Stimulated activated naive CD8-positive, alpha-beta T cell treated with anti-CD3 and anti-CD28 coated beads, Interleukin-15, Interleukin-2, amounts not matched to agents 100 ng/mL and 50 ng/mL, for 24 hours (primary cell): ENCODE measurements around the gene TSHZ3.

Experiments used
- H3K27ac Mint-ChIP-seq: one replicate; pipeline ENCODE4 v1.8.0; 2021; ENCODE audit warnings: mild to moderate bottlenecking, mixed read lengths
- H3K27me3 Mint-ChIP-seq: one replicate; pipeline ENCODE4 v1.8.0; 2021; ENCODE audit warnings: mixed read lengths
- H3K36me3 Mint-ChIP-seq: one replicate; pipeline ENCODE4 v1.8.0; 2021; ENCODE audit warnings: low read depth, mixed read lengths
- H3K4me1 Mint-ChIP-seq: one replicate; pipeline ENCODE4 v1.8.0; 2021; ENCODE audit warnings: low read depth, mixed read lengths
- H3K4me3 Mint-ChIP-seq: one replicate; pipeline ENCODE4 v1.8.0; 2021; ENCODE audit warnings: mild to moderate bottlenecking, mixed read lengths
- H3K9me3 Mint-ChIP-seq: one replicate; pipeline ENCODE4 v1.8.0; 2021; ENCODE audit warnings: mixed read lengths

The TSHZ3 gene

DNA sequence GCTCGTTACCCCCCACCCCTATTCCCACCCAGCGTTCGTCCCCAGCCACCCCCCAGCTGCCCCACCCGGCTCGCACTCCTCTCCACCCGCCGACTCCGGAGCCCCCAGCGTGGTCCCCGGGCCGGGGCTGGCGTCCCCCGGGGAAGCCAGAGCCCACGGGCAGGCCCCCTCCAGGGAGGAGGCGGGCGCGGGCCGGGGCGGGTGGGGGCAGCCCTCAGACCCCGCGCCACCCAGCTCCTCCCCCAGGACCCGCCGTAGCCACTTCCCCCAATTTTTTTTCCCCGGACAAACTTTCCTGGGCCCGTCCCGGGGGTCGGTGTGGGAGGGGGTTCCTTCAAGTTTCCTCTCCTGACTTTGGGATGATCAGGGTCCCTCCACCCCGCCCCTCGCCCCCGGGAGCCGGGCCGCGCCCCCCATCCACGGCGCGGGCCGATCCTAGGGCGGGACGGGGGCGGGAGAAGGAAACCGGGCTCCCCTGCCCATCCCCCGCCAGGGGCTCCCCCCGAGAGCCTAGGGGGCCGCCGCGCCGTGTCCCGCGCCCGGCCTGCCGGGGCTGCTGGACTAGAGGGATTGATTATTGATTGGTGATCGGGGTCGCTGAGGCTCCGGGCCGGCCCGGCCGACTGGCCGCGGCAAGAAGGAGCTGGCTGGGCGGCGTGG is 927 bp upstream of the TSHZ3 start:
- H3K9me3 Mint-ChIP-seq = no peaks in the 10 kb centered on the region
- H3K4me1 Mint-ChIP-seq = peaks cover 24% of the 10 kb centered on the region

DNA sequence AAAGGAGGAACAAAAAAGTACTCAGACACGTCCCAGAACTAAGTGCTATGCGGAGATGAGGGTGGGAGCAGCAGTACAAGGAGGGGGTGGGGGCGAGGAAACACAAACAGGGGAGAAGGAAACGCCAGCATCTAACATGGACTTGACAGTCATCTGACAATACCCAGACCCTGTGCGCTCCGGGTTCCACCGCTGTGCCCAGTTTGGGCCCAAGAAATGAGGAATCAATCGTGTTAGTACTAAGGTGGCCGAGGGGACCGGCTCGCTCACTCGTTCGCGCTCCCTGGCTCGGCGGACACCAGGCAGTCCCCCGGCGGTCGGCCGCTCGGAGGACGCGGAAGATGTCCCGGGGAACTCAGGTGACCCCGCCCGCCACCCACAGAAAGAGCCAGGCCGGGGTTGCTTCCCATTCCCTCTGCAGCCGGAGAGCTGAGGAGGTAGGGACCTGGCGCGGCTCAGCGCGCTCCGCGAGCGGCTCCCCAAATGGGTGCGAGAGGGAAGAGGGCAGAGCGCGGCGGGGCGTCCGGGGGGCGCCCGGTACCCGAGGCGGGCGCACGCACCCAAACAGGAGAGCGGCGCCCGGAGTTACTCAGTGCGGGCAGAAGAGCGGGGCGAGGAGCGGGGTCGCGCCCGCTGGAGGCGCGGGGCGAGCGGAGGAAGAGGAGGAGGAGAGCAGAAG is 616 bp downstream of the TSHZ3 start:
- Mint-ChIP-seq H3K27ac (no peak overlapping the region), H3K9me3 (no peaks in the 10 kb centered on the region), H3K27me3 (peaks cover 70% of the 10 kb centered on the region)

More for the DNA sequence above, 927 bp upstream of the TSHZ3 start:
- Mint-ChIP-seq H3K27me3 (peaks cover 71% of the 10 kb centered on the region), H3K27ac (no peak overlapping the region), H3K4me3 (no peak overlapping the region), H3K36me3 (no peaks in the 10 kb centered on the region)

DNA sequence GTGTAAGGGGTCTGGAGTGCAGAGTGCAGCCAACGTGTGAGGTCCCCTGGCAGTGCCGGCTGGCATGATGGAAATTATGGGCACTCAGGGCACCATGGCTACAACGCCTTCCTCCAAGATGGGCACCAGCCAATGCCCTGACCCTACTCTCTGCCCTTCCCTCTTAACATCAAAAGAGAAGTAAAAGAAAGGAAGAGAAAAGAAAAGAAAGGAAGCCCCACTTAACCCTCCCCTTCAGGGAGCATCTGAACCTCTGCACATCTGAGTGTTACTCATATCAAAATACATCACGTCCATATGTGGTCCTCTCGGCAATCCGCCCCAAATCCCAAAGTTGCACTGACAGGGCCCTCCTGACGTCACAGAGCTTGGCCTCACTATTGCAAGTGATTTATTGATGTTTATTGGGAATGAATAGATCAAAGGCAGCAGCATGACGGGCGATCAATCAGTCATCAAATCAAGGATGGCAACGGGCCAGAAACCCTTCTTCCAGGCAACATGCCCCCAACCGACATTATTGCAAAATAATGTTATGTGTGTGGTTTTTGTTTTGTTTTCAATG is 1.3 kb downstream of the TSHZ3 start:
- H3K4me1 Mint-ChIP-seq = peaks cover 11% of the 10 kb centered on the region
- H3K27ac Mint-ChIP-seq = no peak overlapping the region
- no peaks in the 10 kb centered on the region for H3K36me3 Mint-ChIP-seq
- peaks cover 66% of the 10 kb centered on the region for H3K27me3 Mint-ChIP-seq
- no peaks in the 10 kb centered on the region for H3K9me3 Mint-ChIP-seq
- peak overlapping the region; percentile 47 for H3K4me3 Mint-ChIP-seq

More for the DNA sequence above, 616 bp downstream of the TSHZ3 start:
- Mint-ChIP-seq H3K4me1 (peaks cover 17% of the 10 kb centered on the region), H3K36me3 (no peaks in the 10 kb centered on the region), H3K4me3 (peak overlapping the region; percentile 47)

DNA sequence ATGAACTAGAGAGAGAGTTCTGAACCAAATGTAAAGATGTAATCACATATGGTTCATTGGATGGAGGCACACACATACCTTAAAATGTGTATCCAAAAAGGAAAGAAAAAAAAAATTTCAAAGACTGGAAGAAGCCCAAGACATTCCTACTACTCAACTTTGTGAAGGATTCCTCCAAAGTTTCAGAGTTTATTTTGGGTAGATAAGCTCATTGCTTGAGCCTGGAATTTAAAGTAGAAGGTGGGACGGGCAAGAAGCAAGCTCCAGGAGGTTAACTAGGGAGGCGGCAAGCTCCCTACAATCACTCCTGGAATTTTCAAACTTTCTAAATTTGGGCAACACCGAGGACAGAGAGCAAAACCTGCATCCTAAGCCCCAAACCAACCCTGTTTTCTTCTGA is 1.9 kb downstream of the TSHZ3 start:
- H3K27me3 Mint-ChIP-seq = peaks cover 64% of the 10 kb centered on the region
- H3K27ac Mint-ChIP-seq = no peak overlapping the region
- no peaks in the 10 kb centered on the region for H3K36me3 Mint-ChIP-seq
- no peaks in the 10 kb centered on the region for H3K9me3 Mint-ChIP-seq
- peaks cover 11% of the 10 kb centered on the region for H3K4me1 Mint-ChIP-seq
- H3K4me3 Mint-ChIP-seq = no peak overlapping the region

GRCh38 chr19:31346184-31347059 is 2.8 kb downstream of the TSHZ3 start:
- Mint-ChIP-seq H3K4me1 (peaks cover 11% of the 10 kb centered on the region), H3K9me3 (no peaks in the 10 kb centered on the region), H3K27me3 (peaks cover 59% of the 10 kb centered on the region), H3K27ac (no peak overlapping the region), H3K36me3 (no peaks in the 10 kb centered on the region), H3K4me3 (no peak overlapping the region)

DNA sequence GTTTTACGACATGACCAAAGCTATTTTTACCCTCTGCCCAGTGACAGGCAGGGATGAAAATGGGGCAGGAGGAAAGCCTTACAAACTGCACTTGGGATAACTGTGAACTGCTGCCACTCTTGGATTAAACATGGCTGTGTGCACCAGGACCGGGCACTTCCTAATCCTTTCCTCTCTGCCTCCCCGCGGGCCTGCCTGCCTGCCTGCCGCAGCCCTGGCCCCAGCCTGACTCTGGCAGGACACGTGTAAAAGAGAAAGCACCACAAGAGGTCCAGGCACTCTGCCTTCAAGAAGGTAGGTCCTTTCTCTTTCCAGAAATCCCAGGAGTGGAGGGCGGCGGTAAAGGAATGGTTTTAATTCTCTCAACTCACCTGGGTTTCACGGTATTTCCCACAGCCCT is 4.8 kb downstream of the TSHZ3 start:
- Mint-ChIP-seq H3K27me3 (peaks cover 57% of the 10 kb centered on the region), H3K4me3 (no peak overlapping the region), H3K9me3 (no peaks in the 10 kb centered on the region), H3K4me1 (peaks cover 23% of the 10 kb centered on the region), H3K36me3 (no peaks in the 10 kb centered on the region), H3K27ac (no peak overlapping the region)

- Mint-ChIP-seq H3K9me3 (no peaks in the 10 kb centered on the region), H3K36me3 (no peaks in the 10 kb centered on the region), H3K27me3 (peaks cover 62% of the 10 kb centered on the region), H3K4me3 (no peak overlapping the region), H3K27ac (no peak overlapping the region), H3K4me1 (peaks cover 25% of the 10 kb centered on the region)
These were observed 6.3 kb downstream of the TSHZ3 start for GRCh38 chr19:31342926-31343325.

GRCh38 chr19:31340042-31341025 is 8.9 kb downstream of the TSHZ3 start:
- Mint-ChIP-seq H3K27ac (peak overlapping the region; percentile 28), H3K4me3 (peak overlapping the region; percentile 11), H3K9me3 (no peaks in the 10 kb centered on the region), H3K27me3 (peaks cover 52% of the 10 kb centered on the region), H3K36me3 (no peaks in the 10 kb centered on the region), H3K4me1 (peaks cover 24% of the 10 kb centered on the region)

- Mint-ChIP-seq H3K36me3 (no peaks in the 10 kb centered on the region), H3K4me1 (peaks cover 24% of the 10 kb centered on the region), H3K4me3 (no peak overlapping the region), H3K9me3 (no peaks in the 10 kb centered on the region), H3K27ac (no peak overlapping the region), H3K27me3 (peaks cover 43% of the 10 kb centered on the region)
These were observed 9.8 kb downstream of the TSHZ3 start for GRCh38 chr19:31339411-31339810.

GRCh38 chr19:31338069-31338776 is 11.0 kb downstream of the TSHZ3 start:
- Mint-ChIP-seq H3K27ac (no peak overlapping the region), H3K4me1 (peaks cover 24% of the 10 kb centered on the region), H3K9me3 (no peaks in the 10 kb centered on the region), H3K27me3 (peaks cover 40% of the 10 kb centered on the region), H3K4me3 (no peak overlapping the region), H3K36me3 (no peaks in the 10 kb centered on the region)

DNA sequence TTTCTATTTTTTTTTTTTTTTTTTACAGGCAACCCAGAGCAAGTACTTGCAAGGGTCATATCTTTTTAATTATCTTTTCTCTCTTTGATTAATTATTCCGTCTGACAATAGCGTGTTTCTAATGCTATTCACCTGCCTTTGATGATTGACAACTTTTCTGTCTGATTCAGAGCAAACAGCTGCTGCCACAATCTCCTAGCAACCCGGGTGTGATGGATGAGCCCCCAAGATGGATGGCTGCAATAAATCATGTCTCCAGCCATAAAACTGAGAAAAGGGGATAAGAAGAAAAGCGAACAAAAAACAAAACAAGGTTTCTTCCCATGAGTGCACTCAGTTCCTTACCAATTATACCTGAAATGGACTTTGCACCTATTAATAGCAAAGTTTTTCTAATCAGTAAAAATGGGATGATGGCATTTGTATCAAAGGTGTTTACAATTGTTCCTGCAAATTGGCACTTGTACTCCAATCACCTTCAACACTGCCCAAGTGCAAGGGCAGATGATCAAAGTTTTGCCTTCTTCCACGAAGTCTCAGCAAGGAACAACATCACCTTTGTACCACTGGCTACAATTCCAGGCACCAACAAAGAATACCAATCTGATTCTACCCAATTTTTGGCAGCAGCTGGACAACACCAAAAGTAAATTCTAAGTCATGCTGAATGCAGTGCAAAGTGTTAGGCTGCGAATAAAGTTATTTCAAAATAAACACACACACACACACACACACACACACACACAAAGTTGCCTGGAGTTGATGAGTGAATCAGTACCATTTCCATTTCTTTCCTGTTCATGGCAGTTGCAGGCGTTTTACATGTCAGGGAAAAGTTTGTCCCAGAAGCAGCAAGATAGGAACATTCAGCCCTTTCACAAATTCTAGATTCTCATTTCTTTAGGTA is 12.0 kb downstream of the TSHZ3 start:
- H3K4me3 Mint-ChIP-seq = no peak overlapping the region
- H3K9me3 Mint-ChIP-seq = no peaks in the 10 kb centered on the region
- H3K4me1 Mint-ChIP-seq = peaks cover 24% of the 10 kb centered on the region
- peaks cover 36% of the 10 kb centered on the region for H3K27me3 Mint-ChIP-seq
- no peaks in the 10 kb centered on the region for H3K36me3 Mint-ChIP-seq
- no peak overlapping the region for H3K27ac Mint-ChIP-seq

DNA sequence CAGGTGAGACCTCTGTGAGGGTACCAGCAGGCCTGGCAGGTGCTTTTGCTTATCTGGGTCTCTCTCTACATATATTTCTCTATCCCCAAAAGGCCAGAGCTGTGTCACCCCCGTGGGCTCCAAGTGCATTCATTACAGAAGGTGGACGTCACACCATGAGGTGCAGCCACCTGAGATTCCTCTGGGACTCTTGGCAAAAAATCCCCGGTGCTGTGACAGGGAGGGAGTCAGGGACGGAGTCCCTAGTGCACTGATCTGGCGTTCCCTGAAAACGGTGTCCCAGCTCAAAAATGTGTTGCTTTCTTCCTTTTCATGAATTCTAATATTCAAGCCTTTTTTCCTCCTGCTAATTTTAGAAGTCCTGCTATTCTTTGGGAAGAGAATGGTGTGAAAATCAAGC is 13.5 kb downstream of the TSHZ3 start:
- H3K27ac Mint-ChIP-seq = no peak overlapping the region
- peaks cover 21% of the 10 kb centered on the region for H3K4me1 Mint-ChIP-seq
- no peaks in the 10 kb centered on the region for H3K9me3 Mint-ChIP-seq
- no peak overlapping the region for H3K4me3 Mint-ChIP-seq
- H3K36me3 Mint-ChIP-seq = no peaks in the 10 kb centered on the region
- H3K27me3 Mint-ChIP-seq = peaks cover 33% of the 10 kb centered on the region
